ENCODE measurements around the gene TMEM51. TPM values are rescaled to one million over a fixed set of nuclear protein-coding genes. Genes with fewer than 3 reads are reported as not detected.

Gene TMEM51
- total and polyA plus RNA-seq, 9 of the 15 experiments (the other 6 are each of a cell fraction or from before 2014, with no cell fraction given): 0.06 to 1.4 (median 0.58) TPM

DNA sequence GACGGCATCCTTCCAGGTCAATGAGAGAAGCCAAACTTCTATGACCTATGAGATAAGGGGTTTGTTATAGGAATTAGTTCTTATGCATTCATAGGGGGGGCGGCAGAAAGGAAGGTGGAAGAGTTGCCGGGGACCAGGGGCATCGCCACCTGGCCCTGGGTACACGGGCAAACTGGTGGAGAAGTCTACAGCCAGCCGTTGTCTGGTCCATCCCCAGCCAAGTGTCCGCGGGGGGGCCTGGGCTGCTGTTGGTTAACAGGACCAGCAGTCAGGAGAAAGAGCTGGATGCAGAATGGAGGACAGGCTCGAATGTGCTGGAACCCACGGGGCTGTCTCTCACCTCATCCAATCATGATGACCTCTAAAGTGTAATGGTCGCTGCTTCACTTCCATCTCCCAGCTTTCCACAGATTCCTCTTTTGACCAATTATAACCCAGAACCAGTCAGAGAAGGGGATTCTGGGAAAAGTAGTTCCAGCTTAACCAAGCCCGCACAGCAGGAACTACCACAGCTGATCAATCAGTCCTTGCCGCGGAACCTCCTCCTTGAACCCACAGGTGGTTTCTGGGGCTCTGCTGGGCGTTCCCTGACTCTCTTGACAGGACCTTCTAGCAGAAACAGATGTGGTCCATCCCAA, 17.8 kb downstream of the TMEM51 start (continued):
- TF ChIP-seq ZC3H8 (IDR thresholded peaks at IDR 0.05) (no peak), MEF2D (tag; conservative IDR thresholded peaks at IDR 0.05; ENCODE audit: low read depth) (0 out of 2 replicates have a peak, but pooled peaks have one; percentile 15), ZNF140 (CRISPR knock-in tag; IDR thresholded peaks at IDR 0.05) (no peak), ATF1 (CRISPR knock-in tag; IDR thresholded peaks at IDR 0.05) (no peak), ATF1 (tag; IDR thresholded peaks at IDR 0.05) (no peak), THRAP3 (IDR thresholded peaks at IDR 0.05; ENCODE audit: borderline replicate concordance) (no peak), NFE2L1 (tag; IDR thresholded peaks at IDR 0.05; ENCODE audit: borderline replicate concordance, low read depth) (no peak), NR4A1 (CRISPR knock-in tag; IDR thresholded peaks at IDR 0.05) (no peak), NR4A1 (tag; IDR thresholded peaks at IDR 0.05) (no peak), STAT5A (IDR thresholded peaks at IDR 0.05; ENCODE audit: borderline replicate concordance, low read length) (no peak), HNRNPK (IDR thresholded peaks at IDR 0.05; ENCODE audit: low read depth, low read length, poor library complexity, severe bottlenecking) (no peak), GABPB1 (CRISPR knock-in tag; IDR thresholded peaks at IDR 0.05) (no peak), SIN3A (IDR thresholded peaks at IDR 0.05; ENCODE audit: borderline replicate concordance in 2 of 2, control insufficient read depth in 1 of 2, low read depth in 2 of 2, low read length in 2 of 2) (no peak), HDAC8 (tag; IDR thresholded peaks at IDR 0.05) (no peak), FOSL1 (tag; conservative IDR thresholded peaks at IDR 0.05) (no peak), RFX5 (IDR thresholded peaks at IDR 0.05; ENCODE audit: low read depth, low read length) (no peak), MYC (IDR thresholded peaks at IDR 0.05; ENCODE audit: low read depth, low read length) (0 out of 2 replicates have a peak, but pooled peaks have one; percentile 22), MYC (CRISPR knock-in tag; IDR thresholded peaks at IDR 0.05; ENCODE audit: borderline replicate concordance, low read depth) (no peak), ESRRA (IDR thresholded peaks at IDR 0.05; ENCODE audit: borderline replicate concordance, low read depth) (peak; percentile 89), ZNF217 (CRISPR knock-in tag; IDR thresholded peaks at IDR 0.05) (no peak), ZNF143 (CRISPR knock-in tag; IDR thresholded peaks at IDR 0.05) (peak; percentile 57; the same call in 1 of the 2 replicates)
- TF ChIP-seq, protein P1, sequence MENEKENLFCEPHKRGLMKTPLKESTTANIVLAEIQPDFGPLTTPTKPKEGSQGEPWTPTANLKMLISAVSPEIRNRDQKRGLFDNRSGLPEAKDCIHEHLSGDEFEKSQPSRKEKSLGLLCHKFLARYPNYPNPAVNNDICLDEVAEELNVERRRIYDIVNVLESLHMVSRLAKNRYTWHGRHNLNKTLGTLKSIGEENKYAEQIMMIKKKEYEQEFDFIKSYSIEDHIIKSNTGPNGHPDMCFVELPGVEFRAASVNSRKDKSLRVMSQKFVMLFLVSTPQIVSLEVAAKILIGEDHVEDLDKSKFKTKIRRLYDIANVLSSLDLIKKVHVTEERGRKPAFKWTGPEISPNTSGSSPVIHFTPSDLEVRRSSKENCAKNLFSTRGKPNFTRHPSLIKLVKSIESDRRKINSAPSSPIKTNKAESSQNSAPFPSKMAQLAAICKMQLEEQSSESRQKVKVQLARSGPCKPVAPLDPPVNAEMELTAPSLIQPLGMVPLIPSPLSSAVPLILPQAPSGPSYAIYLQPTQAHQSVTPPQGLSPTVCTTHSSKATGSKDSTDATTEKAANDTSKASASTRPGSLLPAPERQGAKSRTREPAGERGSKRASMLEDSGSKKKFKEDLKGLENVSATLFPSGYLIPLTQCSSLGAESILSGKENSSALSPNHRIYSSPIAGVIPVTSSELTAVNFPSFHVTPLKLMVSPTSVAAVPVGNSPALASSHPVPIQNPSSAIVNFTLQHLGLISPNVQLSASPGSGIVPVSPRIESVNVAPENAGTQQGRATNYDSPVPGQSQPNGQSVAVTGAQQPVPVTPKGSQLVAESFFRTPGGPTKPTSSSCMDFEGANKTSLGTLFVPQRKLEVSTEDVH (IDR thresholded peaks at IDR 0.05; ENCODE audit: low read depth, partially characterized antibody): no peak
- TF ChIP-seq, protein P2, sequence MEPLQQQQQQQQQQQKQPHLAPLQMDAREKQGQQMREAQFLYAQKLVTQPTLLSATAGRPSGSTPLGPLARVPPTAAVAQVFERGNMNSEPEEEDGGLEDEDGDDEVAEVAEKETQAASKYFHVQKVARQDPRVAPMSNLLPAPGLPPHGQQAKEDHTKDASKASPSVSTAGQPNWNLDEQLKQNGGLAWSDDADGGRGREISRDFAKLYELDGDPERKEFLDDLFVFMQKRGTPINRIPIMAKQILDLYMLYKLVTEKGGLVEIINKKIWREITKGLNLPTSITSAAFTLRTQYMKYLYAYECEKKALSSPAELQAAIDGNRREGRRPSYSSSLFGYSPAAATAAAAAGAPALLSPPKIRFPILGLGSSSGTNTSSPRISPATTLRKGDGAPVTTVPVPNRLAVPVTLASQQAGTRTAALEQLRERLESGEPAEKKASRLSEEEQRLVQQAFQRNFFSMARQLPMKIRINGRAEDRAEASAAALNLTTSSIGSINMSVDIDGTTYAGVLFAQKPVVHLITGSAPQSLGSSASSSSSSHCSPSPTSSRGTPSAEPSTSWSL (CRISPR knock-in tag; IDR thresholded peaks at IDR 0.05; ENCODE audit: borderline replicate concordance): no peak
- TF ChIP-seq, protein P3, sequence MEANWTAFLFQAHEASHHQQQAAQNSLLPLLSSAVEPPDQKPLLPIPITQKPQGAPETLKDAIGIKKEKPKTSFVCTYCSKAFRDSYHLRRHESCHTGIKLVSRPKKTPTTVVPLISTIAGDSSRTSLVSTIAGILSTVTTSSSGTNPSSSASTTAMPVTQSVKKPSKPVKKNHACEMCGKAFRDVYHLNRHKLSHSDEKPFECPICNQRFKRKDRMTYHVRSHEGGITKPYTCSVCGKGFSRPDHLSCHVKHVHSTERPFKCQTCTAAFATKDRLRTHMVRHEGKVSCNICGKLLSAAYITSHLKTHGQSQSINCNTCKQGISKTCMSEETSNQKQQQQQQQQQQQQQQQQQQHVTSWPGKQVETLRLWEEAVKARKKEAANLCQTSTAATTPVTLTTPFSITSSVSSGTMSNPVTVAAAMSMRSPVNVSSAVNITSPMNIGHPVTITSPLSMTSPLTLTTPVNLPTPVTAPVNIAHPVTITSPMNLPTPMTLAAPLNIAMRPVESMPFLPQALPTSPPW (CRISPR knock-in tag; IDR thresholded peaks at IDR 0.05): peak; percentile 71
